MM.1S (cell line): Measurements from ENCODE around the gene PRR35.

Experiments
- EZH2 ChIP-seq: fragments of 300-600 bp; sonication (generic); optimal IDR thresholded peaks from 2 replicates; pipeline ENCODE3; 2017; ENCODE audit warnings: low read depth, mild to moderate bottlenecking, antibody characterized with exemption, low read length, mixed read lengths
- EZH2phosphoT487 ChIP-seq: fragments of 300-600 bp; sonication (generic); IDR thresholded peaks from 2 replicates; pipeline ENCODE4 v1.6.1; 2018; ENCODE audit warnings: antibody characterized with exemption, low read length
- TF ChIP-seq, protein P1 (sequence below): fragments of 300-600 bp; sonication (generic); IDR thresholded peaks from 2 replicates; pipeline ENCODE4 v1.5.1; 2016; ENCODE audit warnings: antibody characterized with exemption, low read length, mixed read lengths

DNA sequence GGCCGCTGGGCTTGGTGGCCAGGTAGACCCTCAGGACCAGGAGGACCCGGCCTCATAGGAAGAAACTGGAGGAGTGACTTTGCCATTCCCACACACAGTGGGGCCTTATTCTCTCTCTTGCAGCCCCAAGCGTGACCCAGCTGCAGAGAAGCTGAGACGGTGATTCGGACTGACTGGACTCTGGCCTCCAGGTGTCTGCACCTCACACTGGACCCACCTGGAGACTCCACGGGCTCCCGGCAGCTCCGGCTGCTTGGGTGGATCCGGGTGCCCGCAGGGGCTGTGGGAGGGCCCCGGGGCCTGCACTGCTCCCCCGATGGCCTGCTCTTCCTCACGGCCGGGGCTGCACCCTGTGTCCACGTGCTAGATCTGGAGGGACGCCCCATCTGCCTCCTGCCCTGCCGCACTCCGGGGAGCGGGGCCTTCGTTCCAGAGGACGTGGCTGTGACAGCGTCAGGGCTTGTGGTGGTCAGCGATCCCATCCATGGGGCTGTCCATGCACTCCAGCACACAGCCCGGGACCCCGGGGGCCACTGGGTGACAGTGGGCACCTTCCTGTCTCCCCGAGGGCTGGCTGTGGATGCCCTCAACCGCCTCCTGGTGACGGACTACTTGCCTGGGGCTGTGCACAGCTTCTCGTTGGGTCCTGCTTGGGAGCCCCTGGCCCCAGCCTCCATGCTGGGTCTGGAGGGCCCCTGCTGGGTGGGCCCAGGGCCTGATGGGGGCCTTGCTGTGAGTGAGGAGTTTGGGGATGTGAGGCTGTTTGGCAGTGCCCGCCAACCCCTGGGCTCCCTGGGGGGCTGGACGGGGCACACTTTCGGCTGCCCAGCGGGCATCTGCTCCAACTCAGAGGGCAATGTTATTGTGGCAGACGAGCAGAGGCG, 7.4 kb downstream of the PRR35 start:
- TF ChIP-seq, protein P1, sequence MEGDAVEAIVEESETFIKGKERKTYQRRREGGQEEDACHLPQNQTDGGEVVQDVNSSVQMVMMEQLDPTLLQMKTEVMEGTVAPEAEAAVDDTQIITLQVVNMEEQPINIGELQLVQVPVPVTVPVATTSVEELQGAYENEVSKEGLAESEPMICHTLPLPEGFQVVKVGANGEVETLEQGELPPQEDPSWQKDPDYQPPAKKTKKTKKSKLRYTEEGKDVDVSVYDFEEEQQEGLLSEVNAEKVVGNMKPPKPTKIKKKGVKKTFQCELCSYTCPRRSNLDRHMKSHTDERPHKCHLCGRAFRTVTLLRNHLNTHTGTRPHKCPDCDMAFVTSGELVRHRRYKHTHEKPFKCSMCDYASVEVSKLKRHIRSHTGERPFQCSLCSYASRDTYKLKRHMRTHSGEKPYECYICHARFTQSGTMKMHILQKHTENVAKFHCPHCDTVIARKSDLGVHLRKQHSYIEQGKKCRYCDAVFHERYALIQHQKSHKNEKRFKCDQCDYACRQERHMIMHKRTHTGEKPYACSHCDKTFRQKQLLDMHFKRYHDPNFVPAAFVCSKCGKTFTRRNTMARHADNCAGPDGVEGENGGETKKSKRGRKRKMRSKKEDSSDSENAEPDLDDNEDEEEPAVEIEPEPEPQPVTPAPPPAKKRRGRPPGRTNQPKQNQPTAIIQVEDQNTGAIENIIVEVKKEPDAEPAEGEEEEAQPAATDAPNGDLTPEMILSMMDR: no peak
- TF ChIP-seq EZH2 (no peak), EZH2phosphoT487 (no peak)
